HG03442 (cell line): ENCODE measurements around the gene EBF4.
"Not testable (repeated sequence)": the region's sequence is repeated elsewhere in the genome, so short reads cannot be mapped to it uniquely, and the experiment has no call there.

Experiments
- ATAC-seq: cut with Tn5 transposase; IDR thresholded peaks from one replicate; pipeline ENCODE4 v1.9.1; 2021; ENCODE audit warnings: mild to moderate bottlenecking, moderate library complexity; ENCODE audit not compliant: unreplicated experiment

Gene EBF4

DNA sequence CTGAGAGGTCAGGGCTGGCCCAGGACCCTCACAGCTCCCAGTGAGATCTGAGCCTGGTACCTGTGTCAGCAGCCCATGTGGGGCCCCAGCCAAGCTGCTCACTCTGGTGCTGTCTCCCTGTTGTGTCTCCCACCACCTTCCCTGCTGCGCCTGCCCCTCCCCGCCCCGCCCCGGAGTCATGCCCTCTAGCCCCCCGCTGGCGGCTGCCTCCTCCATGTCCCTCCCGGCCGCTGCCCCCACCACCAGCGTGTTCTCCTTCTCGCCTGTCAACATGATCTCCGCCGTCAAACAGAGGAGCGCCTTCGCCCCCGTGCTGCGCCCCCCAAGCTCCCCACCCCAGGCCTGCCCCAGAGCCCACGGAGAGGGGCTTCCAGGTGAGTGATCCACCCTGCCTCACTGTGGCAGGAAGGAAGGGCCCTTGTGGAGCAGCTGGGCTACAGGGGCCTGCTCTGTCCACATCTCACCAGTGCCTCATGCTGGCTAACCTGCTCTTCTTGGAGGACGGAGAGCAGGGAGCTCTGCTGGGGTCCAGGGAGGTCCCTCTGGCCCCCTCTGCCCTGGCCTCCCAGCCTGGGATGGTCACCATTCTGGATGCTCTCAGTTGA, 63.0 kb downstream of the EBF4 start:
- no peak for ATAC-seq

GRCh38 chr20:2756056-2756611, 63.6 kb downstream of the EBF4 start:
- no peak for ATAC-seq

DNA sequence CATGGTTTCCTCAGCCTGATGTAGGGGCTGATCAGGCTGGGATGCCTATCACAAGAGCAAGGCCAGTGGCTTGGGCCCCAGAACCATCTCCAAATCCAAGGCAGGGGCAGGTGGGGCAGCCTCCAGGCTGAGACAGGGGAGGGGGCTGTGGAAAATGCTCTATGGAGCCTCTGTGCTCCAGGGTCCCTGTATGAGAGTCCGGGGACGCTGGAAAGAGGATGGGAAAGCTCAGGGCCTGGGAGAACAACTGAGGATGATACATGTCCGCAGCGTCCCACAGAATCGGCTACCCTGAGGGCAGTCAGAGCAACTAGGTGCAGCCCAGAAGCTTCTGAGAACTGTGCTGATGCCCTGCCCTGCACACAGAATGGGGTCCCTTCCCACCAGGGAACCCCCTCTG, 64.4 kb downstream of the EBF4 start:
- no peak for ATAC-seq

DNA sequence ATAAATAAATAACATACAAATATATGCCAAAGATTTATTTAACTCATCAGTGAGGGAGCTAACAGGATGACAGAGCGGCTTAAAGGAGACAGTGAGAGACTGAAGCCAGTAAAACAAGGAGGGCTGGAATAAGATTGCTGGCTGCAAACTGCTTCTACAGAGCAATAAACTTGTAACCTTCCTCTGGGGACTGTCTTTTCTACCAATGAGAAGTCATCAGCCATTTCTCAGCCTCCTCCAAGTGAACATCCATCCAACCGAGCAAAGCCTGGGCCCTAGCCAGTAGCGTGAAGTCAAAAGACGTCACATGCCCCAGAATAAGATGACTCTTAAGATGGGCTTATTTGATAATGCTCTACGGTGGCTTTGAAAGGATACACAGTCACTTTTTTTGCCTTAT, 65.4 kb downstream of the EBF4 start:
- ATAC-seq = no peak

DNA sequence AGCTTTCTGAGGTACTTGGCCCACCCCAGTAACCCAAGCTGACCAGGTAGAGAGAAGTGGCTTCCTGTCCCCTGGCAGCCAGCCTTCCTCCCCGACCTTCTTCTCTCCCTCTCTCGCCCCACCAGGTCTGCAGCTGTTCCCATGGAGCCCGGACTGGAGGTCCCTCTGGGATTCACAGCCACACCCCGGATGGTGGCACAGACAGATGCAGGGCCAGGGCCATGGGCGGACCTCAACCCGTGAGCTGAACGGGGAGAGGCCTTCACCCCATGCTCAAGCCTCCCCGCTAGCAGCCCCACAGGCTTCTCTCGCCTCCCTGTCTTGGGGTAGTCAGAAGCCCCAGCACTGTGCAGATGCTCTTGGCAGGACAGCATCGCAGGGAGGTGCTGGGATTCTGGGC, 66.6 kb downstream of the EBF4 start:
- ATAC-seq = no peak

GRCh38 chr20:2759603-2760296, 67.2 kb downstream of the EBF4 start:
- ATAC-seq = no peak

DNA sequence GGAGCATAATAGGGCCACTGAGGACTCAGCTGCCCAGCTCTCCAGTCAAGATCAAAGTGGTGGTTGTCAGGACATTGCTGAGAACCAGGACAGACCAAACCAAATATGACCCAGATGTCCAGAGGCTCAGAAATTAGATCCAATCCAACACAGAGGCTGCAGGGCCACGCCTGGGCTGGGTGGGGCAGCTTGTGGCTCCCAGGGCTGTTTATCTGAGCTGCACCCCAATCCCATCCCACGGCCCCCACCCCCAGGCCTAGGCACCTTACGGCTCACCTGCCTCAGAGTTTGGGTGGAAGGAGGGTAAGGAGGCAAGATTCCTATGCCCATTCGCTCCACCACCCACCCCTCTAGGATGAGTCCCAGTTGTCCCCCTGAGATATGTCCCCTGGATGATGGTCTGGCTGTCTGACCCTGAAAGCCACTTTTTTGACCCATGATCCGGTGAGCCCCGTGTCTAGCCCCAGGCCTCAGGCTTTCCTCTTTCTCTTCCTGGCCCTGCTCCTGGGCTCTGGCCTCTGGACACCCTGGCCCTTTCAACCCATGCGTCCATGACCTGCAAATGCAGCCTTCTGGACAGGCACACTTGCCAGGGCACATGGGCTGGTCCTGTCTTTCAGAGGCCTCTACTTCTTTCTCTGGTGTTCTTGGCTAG, 67.8 kb downstream of the EBF4 start:
- ATAC-seq = no peak

DNA sequence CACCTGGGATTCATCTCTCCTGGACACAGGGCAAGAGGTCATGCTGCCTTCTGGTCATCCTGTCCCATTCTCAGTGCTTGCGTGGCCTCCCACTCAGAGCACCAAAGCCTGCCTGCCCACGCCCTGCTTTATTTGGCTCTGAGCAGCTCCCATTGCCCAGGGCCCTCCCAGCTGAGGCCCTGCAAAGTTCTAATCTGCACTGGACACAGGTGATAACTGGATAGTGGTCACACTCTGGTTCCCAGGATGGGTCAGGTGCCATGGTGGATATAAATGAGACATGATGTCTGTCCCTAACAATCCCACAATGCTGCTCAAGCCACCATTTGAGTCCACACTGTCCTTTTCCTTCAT, 68.3 kb downstream of the EBF4 start:
- ATAC-seq = no peak

GRCh38 chr20:2761885-2762284, 69.3 kb downstream of the EBF4 start:
- ATAC-seq = no peak

DNA sequence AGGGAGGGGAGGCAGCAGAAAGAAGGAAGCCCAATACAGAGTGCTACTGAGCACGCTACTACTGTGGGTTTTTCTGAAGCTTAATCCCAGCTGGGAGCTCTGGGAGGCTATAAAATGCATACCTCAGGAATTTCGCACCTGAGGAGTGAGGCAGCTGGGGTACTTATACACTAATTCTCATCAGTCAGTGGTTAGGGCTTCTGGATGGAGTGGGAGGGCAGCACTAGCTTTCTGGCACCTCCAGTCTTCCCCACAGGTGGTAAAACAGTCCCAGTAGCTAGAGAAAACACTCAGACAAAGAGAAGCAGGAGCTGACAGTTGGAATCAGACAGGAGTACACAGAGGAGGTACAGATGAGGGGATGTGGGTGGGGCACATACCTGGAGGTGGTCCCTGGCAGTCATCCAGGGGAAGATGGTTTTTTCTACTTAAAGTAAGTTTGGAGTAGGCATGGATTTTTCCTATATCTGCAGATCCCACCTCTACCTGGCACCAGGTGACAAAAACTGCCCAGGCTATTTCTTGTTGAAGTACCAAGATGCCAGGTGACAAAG, 70.1 kb downstream of the EBF4 start:
- no peak for ATAC-seq

GRCh38 chr20:2763186-2763585, 70.6 kb downstream of the EBF4 start:
- no peak for ATAC-seq

DNA sequence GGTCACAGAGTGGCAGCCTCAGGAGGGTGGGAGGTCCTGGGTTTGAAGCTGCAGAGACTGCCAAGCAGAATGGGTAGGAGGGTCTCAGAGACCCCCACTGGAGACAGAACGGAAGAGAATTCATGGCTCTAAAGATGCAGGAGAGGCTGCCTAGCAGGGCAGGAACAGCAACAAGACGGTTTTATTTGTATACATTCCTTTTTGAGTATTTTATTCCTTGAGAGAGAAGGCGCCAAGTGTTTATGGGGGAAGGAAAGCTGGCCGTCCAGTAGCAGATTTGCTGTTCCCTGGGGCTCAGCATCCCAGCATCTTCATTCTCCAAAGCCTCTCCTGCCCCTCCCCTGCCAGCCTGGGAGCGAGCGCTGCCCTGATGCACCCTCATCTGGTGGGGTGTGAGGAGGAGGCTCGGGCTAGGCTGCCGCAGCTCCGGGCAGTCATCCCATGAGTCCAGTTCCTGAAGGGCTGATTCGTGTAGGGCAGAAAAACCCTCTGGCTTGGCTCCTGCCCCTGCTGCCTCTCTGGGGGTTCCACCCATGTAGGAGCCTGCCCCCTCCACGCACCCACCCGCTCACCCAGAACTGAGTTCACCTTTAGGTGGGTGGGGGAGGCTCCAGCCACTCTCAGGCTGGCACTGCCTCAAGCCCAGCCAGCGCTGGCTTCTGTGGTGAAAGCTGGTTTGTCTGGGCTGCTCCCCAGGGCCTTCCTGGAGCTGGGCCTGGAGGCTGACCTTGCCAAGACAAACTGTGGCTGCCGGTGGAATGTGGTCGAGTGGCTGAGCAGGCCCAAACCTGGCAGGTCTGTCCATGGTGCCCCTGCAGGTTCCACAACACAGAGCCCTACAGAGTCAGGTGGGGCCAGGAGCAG, 75.4 kb downstream of the EBF4 start:
- ATAC-seq = no peak

GRCh38 chr20:2768632-2769015, 76.0 kb downstream of the EBF4 start:
- ATAC-seq = no peak

- not testable (repeated sequence) for ATAC-seq
These were observed 77.5 kb downstream of the EBF4 start for GRCh38 chr20:2770091-2770490.

DNA sequence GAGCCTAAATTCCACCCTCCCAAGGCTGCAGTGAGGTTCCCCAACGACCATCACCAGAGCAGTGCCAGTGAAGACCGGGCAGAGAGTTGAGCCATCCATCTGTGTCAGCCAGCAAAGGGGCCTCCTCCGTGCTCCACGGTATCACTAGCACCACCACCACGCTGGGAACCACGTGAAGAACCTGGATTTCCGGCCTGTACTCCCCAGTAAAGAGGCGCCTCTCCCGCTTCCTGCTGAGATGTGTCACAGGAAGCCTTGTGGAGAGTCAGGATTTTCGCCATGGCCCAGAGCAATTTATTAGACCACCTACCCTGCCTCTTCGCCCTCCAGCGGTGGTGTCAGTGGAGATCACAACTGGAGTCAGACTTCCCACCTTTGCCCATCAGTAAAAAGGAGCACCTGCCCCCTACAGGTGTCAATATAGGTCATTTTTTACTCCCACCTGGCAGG, 79.1 kb downstream of the EBF4 start:
- no peak for ATAC-seq

- ATAC-seq = no peak
These were observed 81.2 kb downstream of the EBF4 start for GRCh38 chr20:2773812-2774211.

- ATAC-seq = no peak
These were observed 82.6 kb downstream of the EBF4 start for GRCh38 chr20:2775139-2775538.

- ATAC-seq = no peak
These were observed 86.2 kb downstream of the EBF4 start for GRCh38 chr20:2778602-2779321.

- no peak for ATAC-seq
These were observed 88.4 kb downstream of the EBF4 start for GRCh38 chr20:2780948-2781347.

DNA sequence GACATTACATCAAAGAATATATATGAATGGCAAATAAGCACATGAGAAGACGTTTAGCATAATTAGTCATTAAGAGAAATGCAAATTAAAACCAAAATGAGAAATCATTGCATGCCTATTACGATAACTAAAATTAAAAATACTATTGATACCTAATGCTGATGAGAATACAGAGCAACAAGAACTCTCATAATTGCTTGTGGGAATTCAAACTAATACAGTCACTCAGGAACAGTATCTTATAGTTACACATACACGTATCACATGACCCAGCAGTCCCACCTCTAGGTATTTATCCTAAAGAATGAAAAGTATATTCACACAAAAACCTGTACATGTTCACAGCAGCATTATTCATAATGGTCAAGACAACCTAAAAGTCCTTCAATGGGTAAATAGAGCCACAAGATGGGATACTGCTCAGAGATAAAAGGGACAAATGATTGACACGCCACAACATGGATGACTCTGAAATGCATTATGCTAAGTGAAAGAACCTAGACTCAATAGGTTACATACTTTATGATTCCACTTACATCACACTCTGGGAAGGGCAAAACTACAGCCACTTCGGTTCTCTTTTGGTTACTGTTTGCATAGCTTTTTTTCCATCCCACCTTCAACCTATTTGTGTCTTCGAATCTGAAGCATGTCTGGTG, 91.5 kb downstream of the EBF4 start:
- no peak for ATAC-seq
